ENCODE results near the gene ZBTB16. TPM values are rescaled to one million over a fixed set of nuclear protein-coding genes. Genes with fewer than 3 reads are reported as not detected.
A peak's percentile ranks its signal among the peaks of the same experiment; 100 is the strongest.

The ZBTB16 gene
- total RNA-seq, 1 donor from 2014 or later = 17.7 TPM

- Histone ChIP-seq H3F3A (ENCODE audit: low read depth) (peaks cover 35% of the 10 kb centered on the region), H3K4me1 (peaks cover 34% of the 10 kb centered on the region), H2AFZ (replicated peaks) (no peak overlapping the region), H3K79me2 (ENCODE audit: low read depth) (peaks cover 57% of the 10 kb centered on the region), H3K27me3 (peaks cover 82% of the 10 kb centered on the region), H3K4me2 (peak overlapping the region; percentile 98), H3K4me3 (peak overlapping the region; percentile 70), H3K36me3 (no peaks in the 10 kb centered on the region), H3K27ac (no peak overlapping the region), H4K20me1 (ENCODE audit: low read depth) (peaks cover 55% of the 10 kb centered on the region), H3K9ac (no peak overlapping the region), H3K9me3 (ENCODE audit: low read depth) (no peaks in the 10 kb centered on the region)
- H3K27me3 Mint-ChIP-seq (ENCODE audit: insufficient read depth, low read depth) = peaks cover 21% of the 10 kb centered on the region
- peaks cover 23% of the 10 kb centered on the region for H3K36me3 Mint-ChIP-seq
- DNase-seq (ENCODE audit: low spot score) = no peak
- H3K4me3 Mint-ChIP-seq = peak overlapping the region; percentile 99
- H3K27ac Mint-ChIP-seq = peak overlapping the region; percentile 99
- TF ChIP-seq EZH2 (IDR thresholded peaks at IDR 0.05) (no peak), EZH2phosphoT487 (IDR thresholded peaks at IDR 0.05) (no peak)
- TF ChIP-seq, protein P1, sequence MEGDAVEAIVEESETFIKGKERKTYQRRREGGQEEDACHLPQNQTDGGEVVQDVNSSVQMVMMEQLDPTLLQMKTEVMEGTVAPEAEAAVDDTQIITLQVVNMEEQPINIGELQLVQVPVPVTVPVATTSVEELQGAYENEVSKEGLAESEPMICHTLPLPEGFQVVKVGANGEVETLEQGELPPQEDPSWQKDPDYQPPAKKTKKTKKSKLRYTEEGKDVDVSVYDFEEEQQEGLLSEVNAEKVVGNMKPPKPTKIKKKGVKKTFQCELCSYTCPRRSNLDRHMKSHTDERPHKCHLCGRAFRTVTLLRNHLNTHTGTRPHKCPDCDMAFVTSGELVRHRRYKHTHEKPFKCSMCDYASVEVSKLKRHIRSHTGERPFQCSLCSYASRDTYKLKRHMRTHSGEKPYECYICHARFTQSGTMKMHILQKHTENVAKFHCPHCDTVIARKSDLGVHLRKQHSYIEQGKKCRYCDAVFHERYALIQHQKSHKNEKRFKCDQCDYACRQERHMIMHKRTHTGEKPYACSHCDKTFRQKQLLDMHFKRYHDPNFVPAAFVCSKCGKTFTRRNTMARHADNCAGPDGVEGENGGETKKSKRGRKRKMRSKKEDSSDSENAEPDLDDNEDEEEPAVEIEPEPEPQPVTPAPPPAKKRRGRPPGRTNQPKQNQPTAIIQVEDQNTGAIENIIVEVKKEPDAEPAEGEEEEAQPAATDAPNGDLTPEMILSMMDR (IDR thresholded peaks at IDR 0.05) = no peak
- peaks cover 67% of the 10 kb centered on the region for H3K4me1 Mint-ChIP-seq
- no peaks in the 10 kb centered on the region for H3K9me3 Mint-ChIP-seq
Observed at GRCh38 chr11:114061681-114062049, 2.2 kb downstream of the ZBTB16 start.

DNA sequence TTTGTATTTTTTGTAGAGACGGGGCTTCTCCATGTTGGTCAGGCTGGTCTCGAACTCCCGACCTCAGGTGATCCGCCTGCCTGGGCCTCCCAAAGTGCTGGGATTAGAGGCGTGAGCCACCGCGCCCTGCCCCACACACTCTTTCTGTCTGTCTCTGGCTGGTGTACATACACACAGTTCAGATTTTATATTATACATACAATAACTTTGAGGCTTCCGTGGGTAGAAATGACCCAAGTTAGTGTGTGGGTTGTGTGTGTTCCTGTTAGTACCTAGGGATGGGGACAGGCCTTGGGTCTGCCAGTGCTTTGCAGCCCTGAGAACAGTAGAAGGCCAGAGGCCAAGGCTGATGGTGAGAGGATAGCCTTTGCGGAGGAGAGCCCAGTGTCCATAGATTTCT is 2.8 kb downstream of the ZBTB16 start:
- peaks cover 21% of the 10 kb centered on the region for H3K27me3 Mint-ChIP-seq (ENCODE audit: insufficient read depth, low read depth)
- no peak for DNase-seq (ENCODE audit: low spot score)
- peak overlapping the region; percentile 99 for H3K4me3 Mint-ChIP-seq
- Histone ChIP-seq H3K4me2 (no peak overlapping the region), H2AFZ (replicated peaks) (no peak overlapping the region), H3K27me3 (peaks cover 78% of the 10 kb centered on the region), H3K9ac (no peak overlapping the region), H3F3A (ENCODE audit: low read depth) (peaks cover 29% of the 10 kb centered on the region), H3K4me1 (peaks cover 28% of the 10 kb centered on the region), H3K9me3 (ENCODE audit: low read depth) (no peaks in the 10 kb centered on the region), H4K20me1 (ENCODE audit: low read depth) (peaks cover 61% of the 10 kb centered on the region), H3K4me3 (no peak overlapping the region), H3K79me2 (ENCODE audit: low read depth) (peaks cover 62% of the 10 kb centered on the region), H3K27ac (no peak overlapping the region), H3K36me3 (no peaks in the 10 kb centered on the region)
- peaks cover 65% of the 10 kb centered on the region for H3K4me1 Mint-ChIP-seq
- peaks cover 28% of the 10 kb centered on the region for H3K36me3 Mint-ChIP-seq
- TF ChIP-seq, protein P1 (IDR thresholded peaks at IDR 0.05) = no peak
- TF ChIP-seq EZH2phosphoT487 (IDR thresholded peaks at IDR 0.05) = no peak
- no peak for TF ChIP-seq EZH2 (IDR thresholded peaks at IDR 0.05)
- no peak overlapping the region for H3K27ac Mint-ChIP-seq
- no peaks in the 10 kb centered on the region for H3K9me3 Mint-ChIP-seq

- H3K9ac ChIP-seq = no peak overlapping the region
- H3K4me2 ChIP-seq = no peak overlapping the region
- peak overlapping the region; percentile 17 for H3K4me3 Mint-ChIP-seq
- no peaks in the 10 kb centered on the region for H3K36me3 ChIP-seq
- peaks cover 18% of the 10 kb centered on the region for H3F3A ChIP-seq (ENCODE audit: low read depth)
- peaks cover 72% of the 10 kb centered on the region for H3K79me2 ChIP-seq (ENCODE audit: low read depth)
- H2AFZ ChIP-seq (replicated peaks) = no peak overlapping the region
- no peak for DNase-seq (ENCODE audit: low spot score)
- H3K4me1 Mint-ChIP-seq = peaks cover 65% of the 10 kb centered on the region
- H3K4me1 ChIP-seq = peaks cover 18% of the 10 kb centered on the region
- H3K27ac ChIP-seq = no peak overlapping the region
- peaks cover 66% of the 10 kb centered on the region for H4K20me1 ChIP-seq (ENCODE audit: low read depth)
- peaks cover 18% of the 10 kb centered on the region for H3K27me3 Mint-ChIP-seq (ENCODE audit: insufficient read depth, low read depth)
- TF ChIP-seq, protein P1 (IDR thresholded peaks at IDR 0.05) = no peak
- no peak for TF ChIP-seq EZH2 (IDR thresholded peaks at IDR 0.05)
- no peak for TF ChIP-seq EZH2phosphoT487 (IDR thresholded peaks at IDR 0.05)
- H3K9me3 Mint-ChIP-seq = no peaks in the 10 kb centered on the region
- H3K27me3 ChIP-seq = peaks cover 76% of the 10 kb centered on the region
- H3K36me3 Mint-ChIP-seq = peaks cover 34% of the 10 kb centered on the region
- no peak overlapping the region for H3K4me3 ChIP-seq
- no peak overlapping the region for H3K27ac Mint-ChIP-seq
- H3K9me3 ChIP-seq (ENCODE audit: low read depth) = no peaks in the 10 kb centered on the region
Observed at GRCh38 chr11:114063149-114063828, 3.8 kb downstream of the ZBTB16 start.

Measured in neural progenitor cell (in vitro differentiated cells).